Posterior cingulate gyrus (tissue), 11 donors: ENCODE results near the gene C1QL4.
"Not testable (repeated sequence)": the region's sequence is repeated elsewhere in the genome, so short reads cannot be mapped to it uniquely, and the experiment has no call there.

Experiments used
- DNase-seq, 10 donors: peaks; one replicate each; pipeline versions ENCODE4 v3.0.0 to v3.0.0-alpha.2; 2020 to 2021; ENCODE audit warnings: mixed read lengths in 3 of 10
- intact Hi-C: fragments of 100-400 bp; cut with DNase I; formaldehyde crosslinking; loops from one replicate; pipeline ENCODE4 v1.15.1; 2023

The C1QL4 gene

GRCh38 chr12:49287876-49288275 lies 49.1 kb downstream of the C1QL4 start:
- intact Hi-C loops, result loop anchor here (5.0 kb wide), 1 partner anchor 59 kb away; the partner anchor contains the start of gene DNAJC22
- DNase-seq, result peak in 2 of 10 donors; percentile 30 to 67

- intact Hi-C loops, result loop anchor here (5.0 kb wide), 1 partner anchor 63 kb away; the partner anchor contains the start of gene DNAJC22
- DNase-seq, result peak in 2 of 10 donors; percentile 5 to 35
These were observed 52.3 kb downstream of the C1QL4 start for GRCh38 chr12:49284672-49285071.

GRCh38 chr12:49283541-49284429 lies 53.2 kb downstream of the C1QL4 start:
- peak in 2 of 10 donors; percentile 62 to 65 for DNase-seq
- intact Hi-C loops, result no loop called here

- intact Hi-C loops, result not testable (repeated sequence)
- peak in 1 of 10 donors; percentile 12 for DNase-seq
These were observed 54.1 kb downstream of the C1QL4 start for GRCh38 chr12:49282740-49283375.
